HepG2 (cell line): Measurements from ENCODE around the gene MBTD1. TPM values are rescaled to one million over a fixed set of nuclear protein-coding genes. Genes with fewer than 3 reads are reported as not detected.
A peak's percentile ranks its signal among the peaks of the same experiment; 100 is the strongest.

Source experiments
- DPF2 ChIP-seq: sonication (generic); formaldehyde crosslinking; IDR thresholded peaks from 2 replicates; pipeline ENCODE4 v1.4.0; 2020; ENCODE audit warnings: mild to moderate bottlenecking, low read depth, missing genetic modification reagents, borderline replicate concordance
- ESRRA ChIP-seq: sonication (generic); formaldehyde crosslinking; IDR thresholded peaks from 2 replicates; pipeline ENCODE4 v1.5.1; 2020; ENCODE audit warnings: mild to moderate bottlenecking, low read depth, missing genetic modification reagents
- FOSL1 ChIP-seq: sonication (generic); formaldehyde crosslinking; IDR thresholded peaks from 2 replicates; pipeline ENCODE4 v1.9.0; 2021; ENCODE audit warnings: missing genetic modification reagents, borderline replicate concordance
- GTF2F1 ChIP-seq: fragments of 150-350 bp; IDR thresholded peaks from 2 replicates; pipeline ENCODE4 v1.6.1; 2014; ENCODE audit warnings: low read length
- HMG20B ChIP-seq: conservative IDR thresholded peaks from 2 replicates; pipeline ENCODE4 v1.6.1; 2016; ENCODE audit warnings: missing genetic modification reagents, missing compliant biosample characterization
- HNF4G ChIP-seq, 2 experiments: sonication (generic) in 1 of 2; formaldehyde crosslinking in 1 of 2; IDR thresholded peaks; 2 replicates each; pipeline versions ENCODE4 v1.4.0 to v1.6.1; 2011 to 2020; ENCODE audit warnings: borderline replicate concordance in 2 of 2, low read depth in 2 of 2, mild to moderate bottlenecking in 2 of 2, low read length in 1 of 2, missing genetic modification reagents in 1 of 2, moderate library complexity in 1 of 2
- MZF1 ChIP-seq: sonication (generic); formaldehyde crosslinking; IDR thresholded peaks from 2 replicates; pipeline ENCODE4 v1.8.1; 2023; ENCODE audit warnings: mild to moderate bottlenecking, missing genetic modification reagents, borderline replicate concordance
- RCOR2 ChIP-seq: IDR thresholded peaks from 2 replicates; pipeline ENCODE4 v1.6.1; 2016; ENCODE audit warnings: missing biosample characterization, missing genetic modification reagents
- SOX5 ChIP-seq: IDR thresholded peaks from 2 replicates; pipeline ENCODE4 v1.6.1; 2016; ENCODE audit warnings: borderline replicate concordance
- SRSF1 ChIP-seq: fragments of 200-400 bp; formaldehyde crosslinking; optimal IDR thresholded peaks from 2 replicates; pipeline ENCODE3; 2017; ENCODE audit warnings: mild to moderate bottlenecking, low read depth, low read length, moderate library complexity
- ZBTB38 ChIP-seq: sonication (generic); formaldehyde crosslinking; IDR thresholded peaks from 2 replicates; pipeline ENCODE4 v1.5.1; 2020; ENCODE audit warnings: mild to moderate bottlenecking, missing genetic modification reagents
- ZNF205 ChIP-seq: IDR thresholded peaks from 2 replicates; pipeline ENCODE4 v1.6.1; 2018; ENCODE audit warnings: missing biosample characterization, missing genetic modification reagents
- ZNF256 ChIP-seq: sonication (generic); formaldehyde crosslinking; conservative IDR thresholded peaks from 2 replicates; pipeline ENCODE4 v1.4.0; 2020; ENCODE audit warnings: missing genetic modification reagents
- ZNF280D ChIP-seq: sonication (generic); formaldehyde crosslinking; IDR thresholded peaks from 2 replicates; pipeline ENCODE4 v1.5.1; 2020; ENCODE audit warnings: mild to moderate bottlenecking, missing genetic modification reagents
- ZNF317 ChIP-seq: sonication (generic); formaldehyde crosslinking; IDR thresholded peaks from 2 replicates; pipeline ENCODE4 v1.5.0; 2020; ENCODE audit warnings: mild to moderate bottlenecking, missing genetic modification reagents
- ZNF33B ChIP-seq: sonication (generic); formaldehyde crosslinking; IDR thresholded peaks from 2 replicates; pipeline ENCODE4 v1.5.1; 2020; ENCODE audit warnings: mild to moderate bottlenecking, missing genetic modification reagents
- ZNF782 ChIP-seq: sonication (generic); formaldehyde crosslinking; IDR thresholded peaks from 2 replicates; pipeline ENCODE4 v1.4.0; 2020; ENCODE audit warnings: missing genetic modification reagents, mild to moderate bottlenecking, borderline replicate concordance
- ZNF841 ChIP-seq: sonication (generic); formaldehyde crosslinking; IDR thresholded peaks from 2 replicates; pipeline ENCODE4 v1.8.1; 2023; ENCODE audit warnings: missing genetic modification reagents, borderline replicate concordance
- ZSCAN31 ChIP-seq: sonication (generic); formaldehyde crosslinking; IDR thresholded peaks from 2 replicates; pipeline ENCODE4 v1.5.0; 2020; ENCODE audit warnings: low read depth, mild to moderate bottlenecking, missing genetic modification reagents
- polyA plus RNA-seq, 8 experiments: library from polyadenylated mRNA; depleted of rRNA in 3 of 8; stranded (reverse) in 7 of 8; unstranded in 1 of 8; fragments of >200 nt; fragmentation: Illumina TruSeq in 4 of 8; extraction: Trizol in 4 of 8; gene quantifications; 2 replicates each; pipeline versions ENCODE4 v1.2.1 to v1.2.3, GENCODE V29; 2011 to 2016; ENCODE audit warnings: low read depth in 4 of 8, missing spikeins in 1 of 8, mixed read lengths in 1 of 8; ENCODE audit not compliant: insufficient read depth in 1 of 8
- total RNA-seq, 5 experiments: library from RNA; depleted of rRNA; stranded (reverse); fragments of >200 nt; fragmentation: Illumina TruSeq; extraction: Trizol; gene quantifications; 2 replicates each; pipeline ENCODE4 v1.2.3, GENCODE V29; 2016; ENCODE audit warnings: low read depth in 1 of 5
- TF ChIP-seq, protein P1 (sequence below): sonication (generic); formaldehyde crosslinking; IDR thresholded peaks from 2 replicates; pipeline ENCODE4 v1.5.1; 2020; ENCODE audit warnings: missing genetic modification reagents, mild to moderate bottlenecking, borderline replicate concordance
- TF ChIP-seq, protein P2 (sequence below): sonication (generic); formaldehyde crosslinking; IDR thresholded peaks from 2 replicates; pipeline ENCODE4 v1.8.0; 2022; ENCODE audit warnings: mild to moderate bottlenecking, missing genetic modification reagents, moderate library complexity
- TF ChIP-seq, protein P3 (sequence below): sonication (generic); formaldehyde crosslinking; IDR thresholded peaks from 2 replicates; pipeline ENCODE4 v1.4.0; 2020; ENCODE audit warnings: missing genetic modification reagents, low read depth, mild to moderate bottlenecking, borderline replicate concordance

Gene MBTD1
- total and polyA plus RNA-seq, 2 of the 13 experiments (the other 11 are each of a cell fraction or from before 2014, with no cell fraction given): 20.9 TPM

GRCh38 chr17:51260237-51261023, 581 bp upstream of the MBTD1 start, which contains the start of gene UTP18 (continued):
- TF ChIP-seq ZNF205 (CRISPR knock-in tag) (peak; percentile 86), ZNF782 (CRISPR knock-in tag) (peak; percentile 82), MZF1 (CRISPR knock-in tag) (0 out of 2 replicates have a peak, but pooled peaks have one; percentile 22), DPF2 (CRISPR knock-in tag) (peak; percentile 40; the same call in 1 of the 2 replicates), GTF2F1 (peak; percentile 74; the same call in 1 of the 2 replicates), ZNF256 (CRISPR knock-in tag) (peak; percentile 82; the same call in 1 of the 2 replicates), ZNF841 (CRISPR knock-in tag) (peak; percentile 88; the same call in 1 of the 2 replicates), SOX5 (CRISPR knock-in tag) (peak; percentile 57), ZNF280D (CRISPR knock-in tag) (peak; percentile 94), ZBTB38 (CRISPR knock-in tag) (peak; percentile 90; the same call in 1 of the 2 replicates), FOSL1 (peak; percentile 53; the same call in 1 of the 2 replicates), ZSCAN31 (CRISPR knock-in tag) (no peak; the same call in 1 of the 2 replicates), ESRRA (CRISPR knock-in tag) (peak; percentile 37), HMG20B (CRISPR knock-in tag) (0 out of 2 replicates have a peak, but pooled peaks have one; percentile 9), ZNF317 (CRISPR knock-in tag) (no peak), RCOR2 (CRISPR knock-in tag) (no peak), SRSF1 (peak; percentile 59), HNF4G (IDR thresholded peaks at IDR 0.05; ENCODE audit: borderline replicate concordance, low read depth, low read length) (no peak), HNF4G (CRISPR knock-in tag; IDR thresholded peaks at IDR 0.05; ENCODE audit: borderline replicate concordance, low read depth) (peak; percentile 28; the same call in 1 of the 2 replicates), ZNF33B (CRISPR knock-in tag) (peak; percentile 98)
- TF ChIP-seq, protein P1, sequence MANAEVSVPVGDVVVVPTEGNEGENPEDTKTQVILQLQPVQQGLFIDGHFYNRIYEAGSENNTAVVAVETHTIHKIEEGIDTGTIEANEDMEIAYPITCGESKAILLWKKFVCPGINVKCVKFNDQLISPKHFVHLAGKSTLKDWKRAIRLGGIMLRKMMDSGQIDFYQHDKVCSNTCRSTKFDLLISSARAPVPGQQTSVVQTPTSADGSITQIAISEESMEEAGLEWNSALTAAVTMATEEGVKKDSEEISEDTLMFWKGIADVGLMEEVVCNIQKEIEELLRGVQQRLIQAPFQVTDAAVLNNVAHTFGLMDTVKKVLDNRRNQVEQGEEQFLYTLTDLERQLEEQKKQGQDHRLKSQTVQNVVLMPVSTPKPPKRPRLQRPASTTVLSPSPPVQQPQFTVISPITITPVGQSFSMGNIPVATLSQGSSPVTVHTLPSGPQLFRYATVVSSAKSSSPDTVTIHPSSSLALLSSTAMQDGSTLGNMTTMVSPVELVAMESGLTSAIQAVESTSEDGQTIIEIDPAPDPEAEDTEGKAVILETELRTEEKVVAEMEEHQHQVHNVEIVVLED (CRISPR knock-in tag): peak; percentile 94
- TF ChIP-seq, protein P2, sequence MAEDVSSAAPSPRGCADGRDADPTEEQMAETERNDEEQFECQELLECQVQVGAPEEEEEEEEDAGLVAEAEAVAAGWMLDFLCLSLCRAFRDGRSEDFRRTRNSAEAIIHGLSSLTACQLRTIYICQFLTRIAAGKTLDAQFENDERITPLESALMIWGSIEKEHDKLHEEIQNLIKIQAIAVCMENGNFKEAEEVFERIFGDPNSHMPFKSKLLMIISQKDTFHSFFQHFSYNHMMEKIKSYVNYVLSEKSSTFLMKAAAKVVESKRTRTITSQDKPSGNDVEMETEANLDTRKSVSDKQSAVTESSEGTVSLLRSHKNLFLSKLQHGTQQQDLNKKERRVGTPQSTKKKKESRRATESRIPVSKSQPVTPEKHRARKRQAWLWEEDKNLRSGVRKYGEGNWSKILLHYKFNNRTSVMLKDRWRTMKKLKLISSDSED (CRISPR knock-in tag): peak; percentile 93
- TF ChIP-seq, protein P3, sequence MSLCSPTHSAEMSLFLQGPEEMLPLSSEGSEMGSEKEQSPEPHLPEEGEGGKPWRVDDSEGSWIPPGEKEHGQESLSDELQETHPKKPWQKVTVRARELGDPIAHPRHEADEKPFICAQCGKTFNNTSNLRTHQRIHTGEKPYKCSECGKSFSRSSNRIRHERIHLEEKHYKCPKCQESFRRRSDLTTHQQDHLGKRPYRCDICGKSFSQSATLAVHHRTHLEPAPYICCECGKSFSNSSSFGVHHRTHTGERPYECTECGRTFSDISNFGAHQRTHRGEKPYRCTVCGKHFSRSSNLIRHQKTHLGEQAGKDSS (CRISPR knock-in tag): peak; percentile 96
